PC-3 (cell line): Measurements from ENCODE around the gene KRTAP21-2. TPM values are rescaled to one million over a fixed set of nuclear protein-coding genes. Genes with fewer than 3 reads are reported as not detected.
"Not testable (repeated sequence)": the region's sequence is repeated elsewhere in the genome, so short reads cannot be mapped to it uniquely, and the experiment has no call there.

ENCODE experiments used
- ATAC-seq: fragments of 200-7000 bp; cut with Tn5 transposase; 2 replicates; pipeline ENCODE4 v1.9.1; 2020; ENCODE audit warnings: mild to moderate bottlenecking, moderate library complexity
- BruUV-seq: library from RNA; stranded (reverse); fragments of 400-500 nt; replicated peaks from 2 replicates; lab custom pipeline; 2021; lab: Mats Ljungman, UMichigan
- CTCF ChIA-PET: fragments of 300-600 bp; sonication (Branson Sonifier 250); formaldehyde crosslinking; loops from one replicate; lab custom pipeline; 2022; ENCODE audit warnings: antibody characterized with exemption; lab: Charles Lee
- POLR2A ChIA-PET: fragments of 300-600 bp; sonication (Branson Sonifier 250); formaldehyde crosslinking; loops from one replicate; lab custom pipeline; 2022; ENCODE audit warnings: antibody characterized with exemption; ENCODE audit not compliant: unreplicated experiment; lab: Charles Lee
- DNase-seq: peaks from one replicate; pipeline ENCODE4 v3.0.0-alpha.2; 2015
- H2AFZ ChIP-seq: fragments of 300-600 bp; sonication (generic); 2 replicates; pipeline ENCODE4 v1.6.0; 2016; ENCODE audit warnings: antibody characterized with exemption, low read length
- H3F3A ChIP-seq: fragments of 300-600 bp; sonication (generic); one replicate; pipeline ENCODE4 v1.6.0; 2017; ENCODE audit warnings: antibody characterized with exemption, low read length, control low read depth, mild to moderate bottlenecking; ENCODE audit not compliant: unreplicated experiment
- H3K27ac ChIP-seq: fragments of 300-600 bp; sonication (generic); 2 replicates; pipeline ENCODE4 v1.5.1; 2016; ENCODE audit warnings: mild to moderate bottlenecking, low read length
- H3K27me3 ChIP-seq: fragments of 300-600 bp; sonication (generic); 2 replicates; pipeline ENCODE4 v1.6.1; 2016; ENCODE audit warnings: low read length, mixed read lengths
- H3K36me3 ChIP-seq: fragments of 300-600 bp; sonication (generic); 2 replicates; pipeline ENCODE4 v1.6.1; 2016; ENCODE audit warnings: low read depth, mixed run types, low read length, mixed read lengths
- H3K4me1 ChIP-seq: fragments of 300-600 bp; sonication (generic); 2 replicates; pipeline ENCODE4 v1.5.1; 2016; ENCODE audit warnings: low read length; ENCODE audit not compliant: insufficient read depth
- H3K4me2 ChIP-seq: fragments of 300-600 bp; sonication (generic); 2 replicates; pipeline ENCODE4 v1.6.0; 2016; ENCODE audit warnings: low read length
- H3K4me3 ChIP-seq: fragments of 300-600 bp; sonication (generic); 2 replicates; pipeline ENCODE4 v1.5.1; 2016; ENCODE audit warnings: mild to moderate bottlenecking, low read length, mixed read lengths
- H3K79me2 ChIP-seq: fragments of 300-600 bp; sonication (generic); 2 replicates; pipeline ENCODE4 v1.6.1; 2017; ENCODE audit warnings: low read length, mixed read lengths
- H3K9ac ChIP-seq: fragments of 300-600 bp; sonication (generic); 2 replicates; pipeline ENCODE4 v1.6.0; 2016; ENCODE audit warnings: mild to moderate bottlenecking, low read length
- H3K9me2 ChIP-seq: fragments of 300-600 bp; sonication (generic); replicated peaks from 2 replicates; pipeline ENCODE4 v1.6.1; 2016; ENCODE audit warnings: mixed run types, low read length, mixed read lengths
- H3K9me3 ChIP-seq: fragments of 300-600 bp; sonication (generic); 2 replicates; pipeline ENCODE4 v1.6.1; 2016; ENCODE audit warnings: low read length, mixed read lengths
- H4K20me1 ChIP-seq: fragments of 300-600 bp; sonication (generic); 2 replicates; pipeline ENCODE4 v1.6.1; 2016; ENCODE audit warnings: low read length, mixed read lengths
- EZH2 ChIP-seq: fragments of 300-600 bp; sonication (generic); IDR thresholded peaks from one replicate; pipeline ENCODE4 v1.6.1; 2017; ENCODE audit warnings: antibody characterized with exemption, mild to moderate bottlenecking, low read length; ENCODE audit not compliant: unreplicated experiment
- EZH2phosphoT487 ChIP-seq: fragments of 300-600 bp; sonication (generic); IDR thresholded peaks from 2 replicates; pipeline ENCODE4 v1.6.1; 2018; ENCODE audit warnings: mild to moderate bottlenecking, antibody characterized with exemption, low read length, borderline replicate concordance
- intact Hi-C: fragments of 100-400 bp; cut with micrococcal nuclease; formaldehyde crosslinking; loops from 2 replicates; pipeline ENCODE4 v1.9.0; 2023
- total RNA-seq: library from RNA; depleted of rRNA; stranded (reverse); fragments of >200 nt; gene quantifications from 2 replicates; pipeline ENCODE4 v1.2.3, GENCODE V29; 2014
- TF ChIP-seq, protein P1 (sequence below): fragments of 300-600 bp; sonication (generic); conservative IDR thresholded peaks from 2 replicates; pipeline ENCODE4 v1.5.1; 2017; ENCODE audit warnings: antibody characterized with exemption, low read depth, mild to moderate bottlenecking, low read length

KRTAP21-2 gene
- total RNA-seq, 1 experiment from 2014 or later = not detected

DNA sequence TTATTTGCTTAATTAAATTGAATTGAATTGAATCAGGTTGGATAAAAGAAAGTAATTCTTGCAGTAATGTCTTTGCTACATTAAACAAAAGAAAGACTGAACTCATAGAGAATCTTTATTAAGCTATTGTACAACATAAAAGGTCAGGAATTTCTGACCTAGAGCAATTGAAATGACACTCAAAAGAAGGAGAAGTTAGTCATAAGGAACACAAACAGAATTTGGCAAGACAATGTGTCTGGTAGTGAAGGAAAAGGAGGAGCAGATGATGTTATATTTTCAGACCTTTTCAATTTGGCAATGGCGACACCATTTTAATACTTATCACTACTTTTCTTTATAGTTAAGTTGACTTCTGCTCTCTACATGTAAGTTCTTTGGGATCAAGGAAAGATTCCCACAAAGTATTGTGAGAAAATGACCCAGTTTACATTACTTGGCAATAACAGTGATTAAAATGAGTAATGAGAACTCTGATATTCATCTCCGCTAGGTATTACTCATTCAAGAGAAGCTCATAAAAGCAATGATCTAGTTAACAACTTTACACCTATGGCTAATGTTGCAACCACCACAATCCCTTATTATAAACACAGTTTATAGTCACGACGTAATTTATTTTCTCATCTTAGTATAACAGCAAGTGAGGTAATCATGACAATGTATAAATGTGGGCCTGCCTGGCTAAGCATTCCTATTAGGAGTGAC lies 22.8 kb upstream of the KRTAP21-2 start:
- ChIA-PET CTCF (no interaction called here), POLR2A (no interaction called here)
- peak overlapping the region; percentile 29 for H3K27ac ChIP-seq
- no peaks in the 10 kb centered on the region for H3K36me3 ChIP-seq
- H3K9me3 ChIP-seq = no peaks in the 10 kb centered on the region
- BruUV-seq = no TSS peak
- H3K4me2 ChIP-seq = no peak overlapping the region
- intact Hi-C loops = no loop called here
- no peak overlapping the region for H3K4me3 ChIP-seq
- no peaks in the 10 kb centered on the region for H3F3A ChIP-seq
- TF ChIP-seq EZH2 (no peak), EZH2phosphoT487 (no peak)
- TF ChIP-seq, protein P1, sequence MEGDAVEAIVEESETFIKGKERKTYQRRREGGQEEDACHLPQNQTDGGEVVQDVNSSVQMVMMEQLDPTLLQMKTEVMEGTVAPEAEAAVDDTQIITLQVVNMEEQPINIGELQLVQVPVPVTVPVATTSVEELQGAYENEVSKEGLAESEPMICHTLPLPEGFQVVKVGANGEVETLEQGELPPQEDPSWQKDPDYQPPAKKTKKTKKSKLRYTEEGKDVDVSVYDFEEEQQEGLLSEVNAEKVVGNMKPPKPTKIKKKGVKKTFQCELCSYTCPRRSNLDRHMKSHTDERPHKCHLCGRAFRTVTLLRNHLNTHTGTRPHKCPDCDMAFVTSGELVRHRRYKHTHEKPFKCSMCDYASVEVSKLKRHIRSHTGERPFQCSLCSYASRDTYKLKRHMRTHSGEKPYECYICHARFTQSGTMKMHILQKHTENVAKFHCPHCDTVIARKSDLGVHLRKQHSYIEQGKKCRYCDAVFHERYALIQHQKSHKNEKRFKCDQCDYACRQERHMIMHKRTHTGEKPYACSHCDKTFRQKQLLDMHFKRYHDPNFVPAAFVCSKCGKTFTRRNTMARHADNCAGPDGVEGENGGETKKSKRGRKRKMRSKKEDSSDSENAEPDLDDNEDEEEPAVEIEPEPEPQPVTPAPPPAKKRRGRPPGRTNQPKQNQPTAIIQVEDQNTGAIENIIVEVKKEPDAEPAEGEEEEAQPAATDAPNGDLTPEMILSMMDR = no peak
- H3K4me1 ChIP-seq = peaks cover 8% of the 10 kb centered on the region; the same call in 1 of the 2 replicates
- no peak overlapping the region for H2AFZ ChIP-seq
- no peak overlapping the region for H3K9ac ChIP-seq
- peaks cover 5% of the 10 kb centered on the region; the same call in 1 of the 2 replicates for H3K27me3 ChIP-seq
- H3K9me2 ChIP-seq = no peaks in the 10 kb centered on the region
- DNase-seq (peak; percentile 50), ATAC-seq (peak; percentile 75)
- H4K20me1 ChIP-seq = no peaks in the 10 kb centered on the region
- no peaks in the 10 kb centered on the region for H3K79me2 ChIP-seq

DNA sequence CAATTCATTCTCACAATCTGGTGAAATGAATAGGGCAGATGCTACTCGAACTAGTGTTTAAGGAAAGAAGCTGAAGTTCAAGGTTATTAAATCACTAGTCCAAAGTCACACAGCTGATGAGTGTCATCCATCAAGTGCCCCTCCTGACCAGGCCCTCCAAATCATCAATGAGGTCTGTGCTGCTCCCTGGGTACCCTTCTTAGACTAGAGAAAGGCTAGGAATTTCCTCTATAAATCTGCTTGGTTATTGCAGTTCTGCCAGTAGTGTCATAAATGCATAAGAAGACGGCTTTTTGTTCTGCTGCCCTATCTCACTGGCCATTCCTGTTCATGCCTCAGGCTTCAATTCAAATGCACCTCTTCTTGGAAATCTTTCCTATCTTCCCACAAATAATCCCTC lies 13.7 kb upstream of the KRTAP21-2 start:
- Histone ChIP-seq H3K27me3 (peaks cover 44% of the 10 kb centered on the region), H3K36me3 (no peaks in the 10 kb centered on the region), H3K9me3 (no peaks in the 10 kb centered on the region), H4K20me1 (no peaks in the 10 kb centered on the region), H3K9me2 (no peaks in the 10 kb centered on the region), H3K4me1 (no peaks in the 10 kb centered on the region), H2AFZ (no peak overlapping the region), H3F3A (no peaks in the 10 kb centered on the region), H3K4me3 (no peak overlapping the region), H3K79me2 (no peaks in the 10 kb centered on the region), H3K9ac (no peak overlapping the region), H3K27ac (no peak overlapping the region), H3K4me2 (no peak overlapping the region)
- no TSS peak for BruUV-seq
- no peak for ATAC-seq
- DNase-seq = no peak
- TF ChIP-seq, protein P1 = no peak
- TF ChIP-seq EZH2phosphoT487 = no peak
- no peak for TF ChIP-seq EZH2
- ChIA-PET CTCF (no interaction called here), POLR2A (no interaction called here)
- intact Hi-C loops = no loop called here

DNA sequence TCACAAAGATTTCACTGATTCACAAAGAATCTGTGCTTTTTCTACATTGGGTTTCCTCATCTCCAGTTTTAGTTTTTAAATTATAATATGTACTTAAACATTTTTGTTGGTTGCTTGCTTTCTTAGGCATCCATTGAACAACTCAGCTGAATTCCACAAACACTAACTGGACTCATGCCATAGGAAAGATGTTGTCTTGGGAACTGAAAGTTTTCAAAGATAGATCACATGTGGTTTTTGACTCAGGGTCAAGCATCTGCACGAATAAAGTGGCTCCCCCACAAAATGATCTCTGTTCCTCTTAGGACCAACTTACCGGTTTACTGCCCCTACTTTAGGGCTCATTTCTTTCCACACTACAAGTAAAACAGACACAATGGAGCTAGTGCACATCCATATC lies 11.2 kb upstream of the KRTAP21-2 start:
- Histone ChIP-seq H3K9me2 (no peaks in the 10 kb centered on the region), H3K9ac (no peak overlapping the region), H3K4me2 (no peak overlapping the region), H3K4me1 (no peaks in the 10 kb centered on the region), H4K20me1 (no peaks in the 10 kb centered on the region), H3K9me3 (no peaks in the 10 kb centered on the region), H3K27me3 (peaks cover 50% of the 10 kb centered on the region), H3K79me2 (no peaks in the 10 kb centered on the region), H2AFZ (no peak overlapping the region), H3K36me3 (no peaks in the 10 kb centered on the region), H3F3A (no peaks in the 10 kb centered on the region), H3K27ac (no peak overlapping the region), H3K4me3 (no peak overlapping the region)
- TF ChIP-seq EZH2phosphoT487 (no peak), EZH2 (no peak)
- TF ChIP-seq, protein P1 = no peak
- POLR2A ChIA-PET = no interaction called here
- CTCF ChIA-PET = no interaction called here
- DNase-seq (no peak), ATAC-seq (no peak)
- BruUV-seq = no TSS peak
- intact Hi-C loops = no loop called here

DNA sequence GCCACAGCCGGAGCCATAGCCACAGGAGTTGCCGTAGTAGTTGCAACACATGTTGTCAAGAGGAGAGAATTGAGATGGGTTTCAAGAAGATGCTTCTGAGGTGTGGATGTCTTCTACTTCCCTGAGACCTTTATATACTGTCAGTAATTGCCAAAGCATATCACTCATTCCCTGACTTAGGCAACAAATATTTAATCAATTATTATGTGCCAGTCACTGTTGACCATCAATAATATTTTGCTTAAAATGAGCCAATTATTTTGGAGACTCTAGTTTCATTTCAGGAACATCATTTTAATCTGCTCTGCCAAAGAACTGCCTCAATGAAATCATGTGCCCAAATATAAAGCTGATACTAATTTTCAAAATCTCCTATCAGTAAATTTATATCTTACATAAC lies 8.3 kb upstream of the KRTAP21-2 start, which contains the start of gene KRTAP21-1:
Gene KRTAP21-1, minus strand, starts transcription at position 101 of the 400 bp plus-strand sequence. Its CDS starts 50 bp downstream, at position 51.
- H3K4me3 ChIP-seq, H3K36me3 ChIP-seq, BruUV-seq, H3K9me3 ChIP-seq, intact Hi-C loops, CTCF ChIA-PET, H3F3A ChIP-seq, ATAC-seq, H3K9me2 ChIP-seq, H3K9ac ChIP-seq, DNase-seq, H3K79me2 ChIP-seq, H3K27ac ChIP-seq, H2AFZ ChIP-seq, H4K20me1 ChIP-seq, H3K4me1 ChIP-seq, H3K4me2 ChIP-seq: not testable (repeated sequence)
- POLR2A ChIA-PET = interaction anchor here (0.6 kb wide), 1 partner anchor 264 kb away, joined by 3 read pairs; no protein-coding TSS in a partner anchor
- peaks cover 62% of the 10 kb centered on the region for H3K27me3 ChIP-seq
